Bronchial epithelial cell (primary cell): Measurements from ENCODE around the gene SLCO3A1. TPM values are rescaled to one million over a fixed set of nuclear protein-coding genes. Genes with fewer than 3 reads are reported as not detected.
A peak's percentile ranks its signal among the peaks of the same experiment; 100 is the strongest.

Experiments
- DNase-seq: peaks from one replicate; pipeline ENCODE4 v3.0.0-alpha.2; 2010; ENCODE audit warnings: low read depth
- FAIRE-seq: peaks from 2 replicates; lab custom pipeline; 2011; peaks lifted over from hg19 to GRCh38; lab: Jason Lieb, UNC
- H3K27me3 ChIP-seq: 2 replicates; pipeline ENCODE4 v1.5.1; 2011; ENCODE audit warnings: low read length; ENCODE audit not compliant: control insufficient read depth, insufficient read depth
- H3K36me3 ChIP-seq: 2 replicates; pipeline ENCODE4 v1.5.1; 2011; ENCODE audit warnings: low read length; ENCODE audit not compliant: control insufficient read depth, insufficient read depth
- H3K4me3 ChIP-seq: 2 replicates; pipeline ENCODE4 v1.5.1; 2011; ENCODE audit warnings: mild to moderate bottlenecking, low read depth, low read length, control low read depth
- CTCF ChIP-seq: IDR thresholded peaks from 2 replicates; pipeline ENCODE4 v1.5.1; 2011; ENCODE audit warnings: mild to moderate bottlenecking, moderate library complexity, low read length, control low read depth, inconsistent platforms; ENCODE audit not compliant: insufficient read depth, severe bottlenecking
- total RNA-seq: library from RNA; depleted of rRNA; stranded (reverse); fragments of >200 nt; gene quantifications from 2 replicates; pipeline ENCODE4 v1.2.1, GENCODE V29; 2014

SLCO3A1 gene
- total RNA-seq, 1 donor from 2014 or later = 4.5 TPM

GRCh38 chr15:91845720-91846119 is 7.8 kb upstream of the SLCO3A1 start:
- FAIRE-seq = no peak
- Histone ChIP-seq H3K36me3 (no peaks in the 10 kb centered on the region), H3K27me3 (no peaks in the 10 kb centered on the region), H3K4me3 (no peak overlapping the region)
- no peak for DNase-seq
- no peak for TF ChIP-seq CTCF

GRCh38 chr15:91849180-91849579 is 4.3 kb upstream of the SLCO3A1 start:
- FAIRE-seq (no peak), DNase-seq (no peak)
- Histone ChIP-seq H3K27me3 (no peaks in the 10 kb centered on the region), H3K36me3 (no peaks in the 10 kb centered on the region), H3K4me3 (no peak overlapping the region)
- TF ChIP-seq CTCF = no peak

- Histone ChIP-seq H3K36me3 (no peaks in the 10 kb centered on the region), H3K4me3 (no peak overlapping the region), H3K27me3 (no peaks in the 10 kb centered on the region)
- peak; percentile 62 for TF ChIP-seq CTCF
- DNase-seq (peak; percentile 66), FAIRE-seq (no peak)
These were observed 3.8 kb upstream of the SLCO3A1 start for GRCh38 chr15:91849749-91850161.

- peak; percentile 79 for TF ChIP-seq CTCF
- H3K4me3 ChIP-seq = peak overlapping the region; percentile 50
These were observed 582 bp upstream of the SLCO3A1 start for GRCh38 chr15:91852741-91853510.

GRCh38 chr15:91853948-91854638 is 585 bp downstream of the SLCO3A1 start:
- FAIRE-seq = no peak
- H3K27me3 ChIP-seq = no peaks in the 10 kb centered on the region
- no peak for TF ChIP-seq CTCF
- H3K4me3 ChIP-seq = peak overlapping the region; percentile 50
- no peak for DNase-seq
- H3K36me3 ChIP-seq = no peaks in the 10 kb centered on the region

More at GRCh38 chr15:91852741-91853510, 582 bp upstream of the SLCO3A1 start:
- DNase-seq = no peak
- Histone ChIP-seq H3K36me3 (no peaks in the 10 kb centered on the region), H3K27me3 (no peaks in the 10 kb centered on the region)
- no peak for FAIRE-seq
